ENCODE data around the gene BNC2. TPM values are rescaled to one million over a fixed set of nuclear protein-coding genes. Genes with fewer than 3 reads are reported as not detected.

BNC2 gene
- total RNA-seq, 2 donors from 2014 or later, result 0.99 to 1.8 TPM

DNA sequence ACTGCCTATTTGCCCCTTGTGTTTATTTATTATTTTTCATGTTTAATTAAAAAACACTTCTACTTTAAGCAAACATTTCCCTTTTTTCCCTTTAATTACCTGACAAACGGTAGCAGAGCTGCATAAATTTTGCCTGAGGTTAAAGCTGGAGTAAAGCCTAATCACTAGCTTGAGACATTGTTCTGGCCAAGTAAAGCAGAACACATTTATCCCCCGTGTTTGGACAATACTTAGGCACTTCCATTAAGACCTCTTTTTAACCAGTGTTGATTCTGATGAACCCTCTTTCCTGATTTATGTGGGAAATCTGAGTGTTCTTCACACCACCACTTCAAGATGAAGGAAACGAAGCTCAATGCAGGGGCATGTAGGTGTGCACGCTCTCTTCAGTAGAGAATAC, 54.5 kb downstream of the BNC2 start:
- no peaks in the 10 kb centered on the region for H3K4me1 ChIP-seq
- no peak for TF ChIP-seq CTCF (IDR thresholded peaks at IDR 0.05)
- no peak for TF ChIP-seq POLR2A (IDR thresholded peaks at IDR 0.05)
- WGBS, 2 donors, result 66 to 67% methylated on average over 4 of the region's 4 CpGs
- H3K27ac ChIP-seq, result no peak overlapping the region
- H3K9me3 ChIP-seq, result no peaks in the 10 kb centered on the region
- no peaks in the 10 kb centered on the region for H3K27me3 ChIP-seq
- H3K36me3 ChIP-seq (replicated peaks in 1 of 2; ENCODE audit: insufficient read depth in 1 of 2, low read depth in 2 of 2), result no peaks in the 10 kb centered on the region
- intact Hi-C loops (cut with DNase I), result no loop called here
- ATAC-seq (no peak), DNase-seq (no peak)
- no peak overlapping the region for H3K4me3 ChIP-seq

GRCh38 chr9:16815079-16815478, 55.4 kb downstream of the BNC2 start:
- Histone ChIP-seq H3K27ac (no peak overlapping the region), H3K9me3 (no peaks in the 10 kb centered on the region), H3K27me3 (no peaks in the 10 kb centered on the region), H3K4me3 (no peak overlapping the region), H3K36me3 (replicated peaks in 1 of 2; ENCODE audit: insufficient read depth in 1 of 2, low read depth in 2 of 2) (no peaks in the 10 kb centered on the region), H3K4me1 (no peaks in the 10 kb centered on the region)
- ATAC-seq, result no peak
- TF ChIP-seq CTCF (IDR thresholded peaks at IDR 0.05) (no peak), POLR2A (IDR thresholded peaks at IDR 0.05) (no peak)
- WGBS, 2 donors, result 28 to 33% methylated on average over 2 of the region's 2 CpGs
- no peak for DNase-seq
- intact Hi-C loops (cut with DNase I), result no loop called here

DNA sequence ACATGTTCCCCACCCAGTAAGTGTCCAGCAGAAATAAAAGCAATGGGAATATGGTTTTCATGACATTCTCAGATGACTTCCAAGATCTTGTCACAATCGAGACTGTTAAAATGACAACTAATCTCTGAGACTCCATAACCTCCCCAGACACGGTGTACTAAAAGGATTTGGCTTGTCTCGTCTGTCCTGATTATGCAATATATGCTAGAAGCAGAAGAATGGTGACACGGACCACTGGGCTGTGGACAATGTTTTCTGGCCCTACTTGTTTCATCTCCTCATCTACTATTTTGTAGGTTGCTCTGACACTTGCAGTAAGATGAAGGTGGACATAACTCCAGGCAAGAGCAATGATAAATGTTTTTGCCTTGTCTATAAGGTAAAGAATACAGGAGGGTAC, 56.6 kb downstream of the BNC2 start:
- no peak for DNase-seq
- Histone ChIP-seq H3K27me3 (no peaks in the 10 kb centered on the region), H3K9me3 (no peaks in the 10 kb centered on the region), H3K4me1 (no peaks in the 10 kb centered on the region), H3K27ac (no peak overlapping the region), H3K36me3 (replicated peaks in 1 of 2; ENCODE audit: insufficient read depth in 1 of 2, low read depth in 2 of 2) (no peaks in the 10 kb centered on the region), H3K4me3 (no peak overlapping the region)
- no peak for ATAC-seq
- intact Hi-C loops (cut with DNase I), result no loop called here
- no peak for TF ChIP-seq POLR2A (IDR thresholded peaks at IDR 0.05)
- no peak for TF ChIP-seq CTCF (IDR thresholded peaks at IDR 0.05)
- 68 to 89% methylated on average over 4 of the region's 4 CpGs for WGBS, 2 donors

DNA sequence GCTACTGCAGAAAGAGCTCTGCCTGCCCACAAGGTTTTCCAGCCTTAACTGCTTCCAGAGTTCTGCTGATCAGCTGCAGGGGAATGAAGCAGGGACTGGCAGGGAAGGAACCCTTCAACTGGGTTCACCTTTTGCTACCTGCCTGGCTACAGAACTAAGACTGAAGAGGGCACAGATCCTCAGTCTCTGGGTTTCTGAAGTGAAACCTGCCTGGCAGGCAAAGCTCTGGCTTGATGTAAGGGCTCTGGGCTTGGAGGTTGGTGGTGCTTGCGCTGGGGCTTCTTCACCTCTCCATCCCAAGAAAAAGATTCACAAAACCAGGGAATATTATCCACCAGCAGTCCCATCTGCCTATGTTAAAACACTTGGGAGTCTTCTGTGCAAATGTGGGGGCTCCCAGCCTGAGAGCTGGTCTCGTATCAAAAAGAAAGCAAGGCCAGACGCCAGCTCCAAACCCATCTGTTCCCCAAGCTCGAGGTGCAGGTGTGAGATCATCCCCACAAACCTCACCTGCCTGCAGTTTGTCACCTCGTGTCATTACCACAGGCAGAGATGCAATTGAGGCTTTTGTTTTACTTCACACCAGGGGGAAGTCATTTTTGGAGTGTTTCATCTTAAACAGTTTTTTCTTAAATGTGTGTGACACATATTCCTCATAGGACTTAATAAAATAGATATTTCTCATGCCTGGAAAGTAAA, 58.3 kb downstream of the BNC2 start:
- H3K4me3 ChIP-seq, result no peak overlapping the region
- TF ChIP-seq POLR2A (IDR thresholded peaks at IDR 0.05) (no peak), CTCF (IDR thresholded peaks at IDR 0.05) (no peak)
- no peaks in the 10 kb centered on the region for H3K9me3 ChIP-seq
- intact Hi-C loops (cut with DNase I), result no loop called here
- 72 to 82% methylated on average over 5 of the region's 5 CpGs for WGBS, 2 donors
- no peaks in the 10 kb centered on the region for H3K4me1 ChIP-seq
- H3K36me3 ChIP-seq (replicated peaks in 1 of 2; ENCODE audit: insufficient read depth in 1 of 2, low read depth in 2 of 2), result no peaks in the 10 kb centered on the region
- H3K27me3 ChIP-seq, result no peaks in the 10 kb centered on the region
- ATAC-seq (no peak), DNase-seq (no peak)
- H3K27ac ChIP-seq, result no peak overlapping the region
